Activated CD4-positive, alpha-beta T cell treated with anti-CD3 and anti-CD28 coated beads for 4 hours (primary cell): Measurements from ENCODE around the gene CFAP20.

Experiments used
- DNase-seq, 2 donors: peaks; one replicate each; pipeline ENCODE4 v3.0.0-alpha.2; 2020

Gene CFAP20

GRCh38 chr16:58129097-58129936 lies at the start of gene CFAP20:
Gene CFAP20 (minus strand): TSS chr16:58129381. CDS start chr16:58129115, 266 bp downstream.
- DNase-seq = peak; percentile 97

GRCh38 chr16:58177353-58177710 lies 48.2 kb upstream of the CFAP20 start:
- no peak for DNase-seq

- DNase-seq = no peak
Observed at GRCh38 chr16:58176608-58177352, 47.6 kb upstream of the CFAP20 start.

DNA sequence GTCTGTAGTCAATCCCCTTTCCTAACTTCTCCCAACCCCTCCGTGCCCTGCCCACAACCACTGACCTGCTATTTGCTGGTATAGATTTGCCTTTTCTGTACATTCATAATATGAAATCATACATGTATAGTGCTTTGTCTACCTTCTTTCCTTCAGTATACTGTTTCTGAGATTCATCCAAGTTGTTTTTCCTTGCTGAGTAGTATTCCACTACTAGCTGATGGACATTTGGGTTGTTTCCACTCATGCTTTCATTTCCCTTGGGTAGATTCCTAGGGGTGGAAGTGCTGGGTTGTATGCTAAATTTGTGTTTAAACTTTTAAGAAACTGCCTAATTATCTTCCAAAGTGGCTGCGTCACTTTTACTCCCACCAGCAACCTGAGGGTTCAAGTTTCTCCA lies 41.0 kb upstream of the CFAP20 start:
- DNase-seq = no peak

DNA sequence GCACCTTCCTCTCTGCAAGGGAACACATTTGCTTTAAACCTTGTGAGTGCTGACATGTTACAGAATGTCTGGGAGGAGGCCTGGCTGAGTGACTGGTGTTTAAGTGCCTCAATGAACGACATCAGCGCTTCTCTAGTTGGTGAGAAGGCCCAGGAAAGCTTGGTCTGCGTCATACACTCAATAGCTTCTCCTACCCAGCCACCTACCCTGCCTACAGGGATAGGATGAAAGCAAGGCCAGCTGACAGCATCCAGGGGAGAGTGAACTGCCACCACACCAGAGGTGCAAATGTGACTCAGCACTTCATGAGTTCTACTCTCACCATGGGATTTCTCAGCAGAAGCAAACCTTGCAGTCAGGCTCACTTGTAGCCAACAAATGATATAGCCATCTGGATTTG lies 31.7 kb upstream of the CFAP20 start:
- no peak for DNase-seq

DNA sequence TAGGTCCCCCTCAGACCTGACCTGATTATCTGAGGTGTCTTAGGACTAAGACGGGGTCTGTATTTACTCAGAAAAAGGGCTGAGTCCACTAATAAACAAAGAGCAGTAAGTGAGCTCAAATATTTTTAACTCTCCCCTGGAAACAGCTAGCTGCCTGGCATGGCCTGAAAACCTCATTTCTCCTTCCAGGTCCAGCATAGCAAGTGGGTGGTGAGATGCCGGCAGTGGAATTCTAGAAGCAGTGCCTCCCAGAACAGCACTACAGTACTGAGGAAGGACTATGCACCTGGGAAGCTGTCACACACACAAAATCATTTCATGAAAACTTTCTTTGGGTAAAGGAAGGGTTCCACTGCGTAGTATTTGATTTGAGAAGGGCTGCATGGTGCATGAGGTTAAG lies 29.5 kb upstream of the CFAP20 start:
- no peak for DNase-seq

GRCh38 chr16:58157951-58158540 lies 28.9 kb upstream of the CFAP20 start:
- no peak for DNase-seq

DNA sequence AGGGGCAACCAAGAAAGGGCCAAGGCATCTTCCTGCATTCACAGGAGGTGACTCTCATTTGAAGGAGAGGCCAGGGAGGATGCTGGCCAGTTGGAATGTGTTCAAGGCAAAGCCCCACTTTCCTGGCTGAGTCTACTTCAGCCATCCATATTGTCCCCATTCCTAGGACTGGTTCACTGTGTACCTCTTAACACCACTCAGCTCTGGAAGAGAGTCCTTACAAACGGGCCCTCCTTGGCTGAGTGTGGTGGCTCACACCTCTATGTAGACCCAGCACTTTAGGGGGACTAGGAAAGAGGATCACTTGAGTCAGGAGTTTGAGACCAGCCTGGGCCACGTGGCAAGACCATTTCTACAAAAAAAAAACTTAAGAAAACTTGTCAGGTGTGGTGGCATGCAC lies 28.1 kb upstream of the CFAP20 start:
- DNase-seq = no peak

GRCh38 chr16:58155839-58156238 lies 26.7 kb upstream of the CFAP20 start:
- DNase-seq = no peak

GRCh38 chr16:58154345-58154744 lies 25.2 kb upstream of the CFAP20 start:
- DNase-seq = no peak

GRCh38 chr16:58152246-58152868 lies 23.2 kb upstream of the CFAP20 start:
- no peak for DNase-seq

DNA sequence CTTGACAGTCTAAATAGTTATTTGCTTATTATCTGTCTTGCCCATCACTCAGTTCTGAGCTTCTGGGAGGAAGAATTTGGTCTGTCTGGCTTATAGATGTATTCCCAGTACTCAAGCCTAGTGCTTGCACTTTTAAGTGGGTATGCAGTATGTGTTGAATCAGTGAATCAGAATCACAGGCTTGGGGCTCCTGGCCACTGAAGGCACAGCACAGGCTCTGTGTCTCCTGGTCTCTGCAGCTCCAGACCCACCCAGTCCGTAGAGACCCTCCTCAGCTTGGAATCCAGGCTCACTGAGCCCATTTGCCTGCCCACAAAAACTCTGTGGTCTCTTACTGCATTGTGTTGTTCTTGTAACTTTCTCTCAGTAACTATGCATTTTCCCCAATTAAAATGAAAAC lies 19.3 kb upstream of the CFAP20 start:
- DNase-seq = no peak

DNA sequence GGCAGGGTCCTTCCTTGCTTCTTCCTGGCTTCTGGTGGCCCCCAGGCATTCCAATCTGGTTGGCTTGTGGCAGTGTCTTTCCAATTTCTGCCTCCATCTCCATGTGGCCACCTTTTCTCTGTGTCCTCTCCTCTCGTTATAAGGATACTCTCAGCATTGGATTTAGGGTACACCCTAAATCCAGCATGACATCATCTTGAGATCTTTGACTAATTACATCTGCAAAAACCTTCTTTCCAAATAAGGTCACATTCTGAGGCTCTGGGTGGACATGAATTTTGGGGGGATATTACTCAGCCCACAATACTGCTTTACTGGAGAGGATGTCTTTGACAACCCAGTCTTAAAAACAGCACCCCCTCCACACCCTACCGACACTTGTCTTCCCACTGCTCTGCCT lies 18.9 kb upstream of the CFAP20 start:
- no peak for DNase-seq

- no peak for DNase-seq
Observed at GRCh38 chr16:58138852-58139251, 9.7 kb upstream of the CFAP20 start.

GRCh38 chr16:58137581-58137980 lies 8.4 kb upstream of the CFAP20 start:
- DNase-seq = no peak

DNA sequence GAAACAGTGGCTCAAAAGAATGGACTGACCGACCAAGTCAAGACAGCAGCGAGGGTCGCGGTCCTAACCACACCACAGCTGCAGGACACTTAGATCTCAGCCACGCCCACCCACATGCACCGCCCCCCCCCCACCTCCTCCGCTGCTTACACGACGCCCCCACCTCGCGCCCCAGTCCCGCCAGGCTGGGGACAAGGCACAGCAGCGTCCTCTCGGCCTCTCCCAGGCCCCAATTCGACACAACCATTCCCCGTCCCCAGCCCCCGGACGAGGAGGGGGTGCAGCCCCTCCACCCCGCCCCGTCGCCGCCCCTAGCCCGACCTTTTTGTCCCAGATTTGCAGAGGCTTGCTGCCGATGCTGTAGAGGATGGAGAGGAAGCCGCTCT lies 477 bp downstream of the CFAP20 start:
- no peak for DNase-seq

GRCh38 chr16:58128181-58128631 lies 975 bp downstream of the CFAP20 start:
- no peak for DNase-seq

GRCh38 chr16:58127634-58128033 lies 1.5 kb downstream of the CFAP20 start:
- DNase-seq = no peak

GRCh38 chr16:58127033-58127556 lies 2.1 kb downstream of the CFAP20 start:
- DNase-seq = peak in 1 of 2 donors; percentile 16

DNA sequence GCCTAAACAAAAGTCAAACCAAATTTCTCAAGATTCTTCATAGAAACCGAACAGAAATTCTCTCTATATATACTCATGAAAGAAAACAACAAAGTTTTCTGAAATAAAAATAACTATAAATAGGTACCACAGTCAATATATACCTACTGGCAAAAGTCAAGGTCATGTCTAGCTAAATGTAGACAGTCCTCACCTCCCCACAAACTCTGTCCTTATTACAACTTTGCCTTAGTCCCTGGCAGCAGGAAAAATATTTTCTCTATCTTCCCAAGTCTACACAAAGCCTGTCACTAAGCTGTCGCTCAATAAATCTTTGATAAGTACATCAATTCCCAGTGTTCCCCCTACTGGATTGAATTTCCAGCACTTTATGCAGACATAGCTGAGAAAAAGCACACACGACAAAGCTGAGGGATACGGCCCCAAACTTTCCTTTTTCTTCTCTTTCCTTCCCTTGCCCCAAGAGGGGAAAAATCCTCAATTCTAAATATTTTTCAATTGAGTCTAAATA lies 2.7 kb downstream of the CFAP20 start:
- DNase-seq = no peak

- DNase-seq = no peak
Observed at GRCh38 chr16:58125781-58126335, 3.3 kb downstream of the CFAP20 start.

DNA sequence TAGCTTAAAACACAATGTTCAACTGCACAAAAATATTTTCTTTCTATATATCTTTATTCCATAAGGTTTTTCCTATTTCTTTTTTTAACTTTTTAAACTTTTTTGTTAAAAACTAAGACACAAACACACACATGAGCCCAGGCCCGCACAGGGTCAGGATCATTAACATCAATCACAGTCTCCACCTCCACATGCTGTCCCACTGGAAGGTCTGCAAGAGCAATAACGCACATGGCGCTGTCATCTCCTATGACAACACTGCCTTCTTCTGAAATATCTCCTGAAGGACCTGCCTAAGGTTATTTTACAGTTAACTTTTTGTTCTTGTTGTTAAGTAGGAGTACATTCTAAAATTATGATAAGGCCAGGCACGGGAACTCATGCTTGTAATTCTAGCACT lies 4.1 kb downstream of the CFAP20 start:
- no peak for DNase-seq

DNA sequence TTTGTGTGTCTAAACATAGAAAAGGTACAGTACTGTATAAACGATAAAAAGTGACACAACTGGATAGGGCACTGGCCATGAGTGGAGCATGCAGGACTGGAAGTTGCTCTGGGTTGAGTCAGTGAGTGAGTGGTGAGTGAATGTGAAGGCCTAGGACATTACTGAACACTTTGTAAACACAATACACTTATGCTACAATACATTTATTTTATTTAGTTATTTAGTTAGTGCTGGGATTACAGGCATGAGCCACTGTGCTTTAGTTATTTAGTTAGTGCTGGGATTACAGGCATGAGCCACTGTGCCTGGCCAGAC lies 4.6 kb downstream of the CFAP20 start:
- no peak for DNase-seq
